Lower lobe of right lung (tissue), 2 donors: ENCODE data around the gene GIN1. TPM values are rescaled to one million over a fixed set of nuclear protein-coding genes. Genes with fewer than 3 reads are reported as not detected.

ENCODE experiments used
- ATAC-seq, 2 donors: fragments of 200-7000 bp; cut with Tn5 transposase; one replicate each; pipeline ENCODE4 v1.9.1; 2020 to 2022; ENCODE audit warnings: mild to moderate bottlenecking in 2 of 2, moderate library complexity in 2 of 2
- DNase-seq: peaks from one replicate; pipeline ENCODE4 v3.0.0-alpha.2; 2020
- H3K27ac ChIP-seq: fragments of 200-600 bp; one replicate; pipeline ENCODE4 v1.8.0; 2022
- H3K27me3 ChIP-seq: fragments of 200-600 bp; one replicate; pipeline ENCODE4 v1.8.0; 2022; ENCODE audit warnings: low read depth
- H3K36me3 ChIP-seq: fragments of 200-600 bp; one replicate; pipeline ENCODE4 v1.8.0; 2022; ENCODE audit warnings: mild to moderate bottlenecking
- H3K4me1 ChIP-seq: fragments of 200-600 bp; one replicate; pipeline ENCODE4 v1.8.0; 2022
- H3K4me3 ChIP-seq: fragments of 200-600 bp; one replicate; pipeline ENCODE4 v1.8.0; 2022; ENCODE audit warnings: mild to moderate bottlenecking
- H3K9me3 ChIP-seq: fragments of 200-600 bp; one replicate; pipeline ENCODE4 v1.8.0; 2022
- CTCF ChIP-seq: fragments of 200-600 bp; IDR thresholded peaks from one replicate; pipeline ENCODE4 v1.8.0; 2022; ENCODE audit warnings: antibody characterized with exemption, mild to moderate bottlenecking
- intact Hi-C: fragments of 100-400 bp; cut with DNase I; formaldehyde crosslinking; loops from one replicate; pipeline ENCODE4 v1.11.0; 2022
- total RNA-seq: library from RNA; stranded (reverse); fragmentation: NEBNext Ultra II Directional; extraction: Animal tissue kit (Norgen Biotek cat#: 25700); gene quantifications from one replicate; pipeline ENCODE4 v1.2.1, GENCODE V29; 2021
- donor health status: DM: no; HTN: yes; CAD: no; lungs with severe emphysema.

The GIN1 gene
- total RNA-seq, 1 donor from 2014 or later, result 7.5 TPM

- no peak for DNase-seq
- no peak overlapping the region for H3K27ac ChIP-seq
- no peak for TF ChIP-seq CTCF
- intact Hi-C loops, result no loop called here
- no peak overlapping the region for H3K4me3 ChIP-seq
- peaks cover 9% of the 10 kb centered on the region for H3K36me3 ChIP-seq
- peaks cover 3% of the 10 kb centered on the region for H3K9me3 ChIP-seq
- H3K4me1 ChIP-seq, result no peaks in the 10 kb centered on the region
- ATAC-seq, result no peak
- H3K27me3 ChIP-seq, result no peaks in the 10 kb centered on the region
Observed at GRCh38 chr5:103036601-103037000, 83.3 kb downstream of the GIN1 start.

Other genes starting within 250 kb of the GIN1 start
- 62.2 TPM for gene PPIP5K2, start 163 bp upstream of the GIN1 start, total RNA-seq
- gene MACIR, start 138.6 kb upstream of the GIN1 start, total RNA-seq, result 4.9 TPM